ENCODE measurements around the gene ZMAT5. TPM values are rescaled to one million over a fixed set of nuclear protein-coding genes. Genes with fewer than 3 reads are reported as not detected.

ZMAT5 gene
- total and polyA plus RNA-seq, 2 of the 13 experiments (the other 11 are each of a cell fraction or from before 2014, with no cell fraction given): 20.7 to 27.8 TPM

- TF ChIP-seq ZNF275 (CRISPR knock-in tag; IDR thresholded peaks at IDR 0.05; ENCODE audit: borderline replicate concordance) (no peak), POLR2AphosphoS2 (IDR thresholded peaks at IDR 0.05; ENCODE audit: low read depth, low read length) (no peak), REPIN1 (CRISPR knock-in tag; IDR thresholded peaks at IDR 0.05; ENCODE audit: borderline replicate concordance, low read depth) (no peak), ZNF33A (CRISPR knock-in tag; IDR thresholded peaks at IDR 0.05; ENCODE audit: borderline replicate concordance) (no peak), UBTF (CRISPR knock-in tag; IDR thresholded peaks at IDR 0.05) (no peak), ZBTB3 (CRISPR knock-in tag; IDR thresholded peaks at IDR 0.05; ENCODE audit: borderline replicate concordance, low read depth) (no peak), ZNF780A (CRISPR knock-in tag; IDR thresholded peaks at IDR 0.05) (no peak), CREB1 (IDR thresholded peaks at IDR 0.05) (no peak), CREB1 (CRISPR knock-in tag; IDR thresholded peaks at IDR 0.05) (no peak), SIN3B (IDR thresholded peaks at IDR 0.05; ENCODE audit: low read length) (no peak), HDAC1 (CRISPR knock-in tag; IDR thresholded peaks at IDR 0.05) (no peak)
These were observed 63.8 kb downstream of the ZMAT5 start (continued) for GRCh38 chr22:29702931-29703501.
